Brain microvascular endothelial cell (primary cell): ENCODE data around the gene OARD1.

Experiments used
- DNase-seq: peaks from one replicate; pipeline ENCODE4 v3.0.0-alpha.2; 2020
- H3K27ac ChIP-seq: fragments of 250-450 bp; sonication (Bioruptor Pico); 2 replicates; pipeline ENCODE4 v1.5.1; 2020; ENCODE audit warnings: mild to moderate bottlenecking, moderate library complexity
- H3K27me3 ChIP-seq: fragments of 250-450 bp; sonication (Bioruptor Pico); replicated peaks from 2 replicates; pipeline ENCODE4 v1.5.1; 2020; ENCODE audit warnings: mild to moderate bottlenecking
- H3K36me3 ChIP-seq: fragments of 250-450 bp; sonication (Bioruptor Pico); replicated peaks from 2 replicates; pipeline ENCODE4 v1.5.1; 2020; ENCODE audit warnings: mild to moderate bottlenecking
- H3K4me3 ChIP-seq: 2 replicates; pipeline ENCODE4 v1.5.1; 2011; ENCODE audit warnings: low read depth, mild to moderate bottlenecking, control low read depth, low read length, moderate library complexity
- CTCF ChIP-seq: IDR thresholded peaks from 2 replicates; pipeline ENCODE4 v1.5.1; 2011; ENCODE audit warnings: low read depth, mild to moderate bottlenecking, moderate library complexity, low read length, control low read depth, inconsistent platforms; ENCODE audit errors: missing control alignments
- in situ Hi-C: cut with HindIII; loops from 2 replicates; pipeline ENCODE4 v1.10.0; 2017; ENCODE audit warnings: low sequenced_read_pairs, low pct_ligation_motif_present

The OARD1 gene

GRCh38 chr6:41100871-41101287, 28.7 kb upstream of the OARD1 start:
- DNase-seq, result no peak
- H3K27ac ChIP-seq, result no peak overlapping the region
- TF ChIP-seq CTCF, result no peak
- H3K27me3 ChIP-seq, result no peaks in the 10 kb centered on the region
- in situ Hi-C loops, result no loop called here
- no peak overlapping the region for H3K4me3 ChIP-seq
- H3K36me3 ChIP-seq, result peaks cover 27% of the 10 kb centered on the region

- Histone ChIP-seq H3K36me3 (peaks cover 50% of the 10 kb centered on the region), H3K27ac (peak overlapping the region; percentile 9), H3K4me3 (no peak overlapping the region), H3K27me3 (no peaks in the 10 kb centered on the region)
- in situ Hi-C loops, result no loop called here
- DNase-seq, result peak; percentile 3
- TF ChIP-seq CTCF, result no peak
Measured at GRCh38 chr6:41098366-41098765, 26.2 kb upstream of the OARD1 start.

DNA sequence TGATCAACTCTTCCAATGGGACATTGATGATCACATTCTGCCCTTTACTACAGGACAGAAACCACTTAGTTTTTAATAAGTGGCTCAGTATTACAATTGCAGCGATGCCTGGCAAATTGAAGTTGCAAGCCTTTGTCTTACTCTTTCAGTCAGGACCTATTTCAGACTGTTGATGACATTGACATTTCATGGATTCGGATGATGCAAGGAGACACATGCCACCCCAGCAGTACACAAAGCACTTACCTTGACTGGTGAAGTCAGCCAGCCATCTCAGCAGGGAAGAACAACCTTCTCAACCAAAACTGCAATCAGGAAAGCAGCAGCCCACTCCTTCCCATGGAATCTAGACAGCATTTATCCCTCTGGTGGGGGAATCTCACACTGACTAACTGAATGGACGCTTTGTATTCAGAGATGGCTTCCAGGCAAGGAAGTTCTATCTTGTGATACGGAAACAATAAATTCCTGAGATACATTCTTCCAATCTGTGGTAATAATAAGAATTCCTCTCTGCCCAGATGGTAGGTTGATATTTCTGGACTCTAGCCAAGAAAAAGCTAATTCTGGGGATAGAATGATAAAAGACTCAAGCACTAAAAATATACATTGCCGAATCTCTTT, 25.4 kb upstream of the OARD1 start:
- Histone ChIP-seq H3K27me3 (no peaks in the 10 kb centered on the region), H3K36me3 (peaks cover 58% of the 10 kb centered on the region), H3K27ac (peak overlapping the region; percentile 50), H3K4me3 (no peak overlapping the region)
- DNase-seq, result peak; percentile 64
- peak; percentile 41 for TF ChIP-seq CTCF
- in situ Hi-C loops, result no loop called here

GRCh38 chr6:41093729-41094128, 21.6 kb upstream of the OARD1 start:
- H3K4me3 ChIP-seq, result no peak overlapping the region
- in situ Hi-C loops, result no loop called here
- DNase-seq, result peak; percentile 29

DNA sequence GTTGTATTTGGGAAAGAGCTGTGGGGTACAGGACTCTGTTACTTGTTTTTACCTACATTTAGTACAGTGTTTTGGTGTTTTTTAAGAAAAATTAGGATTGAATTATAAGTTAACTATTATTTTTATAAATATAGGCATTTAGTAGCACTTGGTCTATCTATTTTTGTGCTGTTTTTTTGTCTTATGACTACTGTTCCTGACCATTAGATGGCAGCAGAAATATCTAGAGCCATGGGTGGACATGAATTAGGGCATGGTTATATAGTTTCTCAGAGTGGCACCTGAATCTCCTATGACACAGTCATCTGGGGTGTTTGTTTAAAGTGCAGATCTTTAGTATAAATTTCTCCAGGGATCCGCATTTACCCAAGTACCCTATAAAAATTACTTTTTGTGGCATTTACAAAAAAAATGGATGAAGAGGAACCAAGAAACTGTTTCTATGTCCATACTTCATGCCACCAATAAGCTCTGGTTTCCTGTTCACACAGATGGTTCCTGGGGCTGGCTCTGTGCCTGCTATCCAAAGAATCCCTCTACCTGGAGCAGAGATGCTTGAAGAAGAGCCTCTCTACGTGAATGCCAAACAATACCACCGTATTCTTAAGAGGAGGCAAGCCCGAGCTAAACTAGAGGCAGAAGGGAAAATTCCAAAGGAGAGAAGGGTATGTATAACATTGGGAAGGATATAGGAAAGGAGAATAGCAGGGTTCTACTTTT, 20.4 kb upstream of the OARD1 start:
- Histone ChIP-seq H3K36me3 (peaks cover 68% of the 10 kb centered on the region), H3K27me3 (no peaks in the 10 kb centered on the region), H3K4me3 (no peak overlapping the region), H3K27ac (no peak overlapping the region)
- peak; percentile 11 for DNase-seq
- in situ Hi-C loops, result no loop called here
- TF ChIP-seq CTCF, result peak; percentile 51

More at GRCh38 chr6:41093729-41094128, 21.6 kb upstream of the OARD1 start:
- TF ChIP-seq CTCF, result no peak
- Histone ChIP-seq H3K27ac (no peak overlapping the region), H3K36me3 (peaks cover 75% of the 10 kb centered on the region), H3K27me3 (no peaks in the 10 kb centered on the region)
